HEK293 (cell line): ENCODE results near the gene NT5C2.
A peak's percentile ranks its signal among the peaks of the same experiment; 100 is the strongest.
"Not testable (repeated sequence)": the region's sequence is repeated elsewhere in the genome, so short reads cannot be mapped to it uniquely, and the experiment has no call there.

Experiments used
- GLIS1 ChIP-seq: fragments of 450-650 bp; formaldehyde crosslinking; IDR thresholded peaks from 2 replicates; pipeline ENCODE4 v1.5.1; 2016; ENCODE audit warnings: missing biosample characterization, missing genetic modification characterization
- ZNF114 ChIP-seq: fragments of 450-650 bp; formaldehyde crosslinking; IDR thresholded peaks from 2 replicates; pipeline ENCODE4 v1.5.0; 2017; ENCODE audit warnings: missing biosample characterization, missing genetic modification characterization
- ZNF202 ChIP-seq: fragments of 450-650 bp; formaldehyde crosslinking; IDR thresholded peaks from 2 replicates; pipeline ENCODE4 v1.5.1; 2016; ENCODE audit warnings: missing biosample characterization, missing genetic modification characterization, borderline replicate concordance
- ZNF324 ChIP-seq: fragments of 450-650 bp; formaldehyde crosslinking; IDR thresholded peaks from 2 replicates; pipeline ENCODE4 v1.5.1; 2016; ENCODE audit warnings: missing biosample characterization, missing genetic modification characterization
- ZNF610 ChIP-seq: fragments of 450-650 bp; formaldehyde crosslinking; IDR thresholded peaks from 2 replicates; pipeline ENCODE4 v1.5.1; 2016; ENCODE audit warnings: missing biosample characterization, missing genetic modification characterization, borderline replicate concordance
- ZNF830 ChIP-seq: fragments of 450-650 bp; IDR thresholded peaks from 2 replicates; pipeline ENCODE4 v1.5.0; 2018; ENCODE audit warnings: missing biosample characterization, missing genetic modification characterization, low read depth, mild to moderate bottlenecking, moderate library complexity
- TF ChIP-seq, protein P1 (sequence below): fragments of 450-650 bp; formaldehyde crosslinking; IDR thresholded peaks from 2 replicates; pipeline ENCODE4 v1.5.1; 2016; ENCODE audit warnings: missing biosample characterization, missing genetic modification characterization
- TF ChIP-seq, protein P2 (sequence below): fragments of 450-650 bp; formaldehyde crosslinking; IDR thresholded peaks from 2 replicates; pipeline ENCODE4 v1.5.1; 2016; ENCODE audit warnings: missing biosample characterization, missing genetic modification characterization
- TF ChIP-seq, protein P3 (sequence below): fragments of 450-650 bp; formaldehyde crosslinking; IDR thresholded peaks from 2 replicates; pipeline ENCODE4 v1.5.1; 2016; ENCODE audit warnings: missing biosample characterization, missing genetic modification characterization
- TF ChIP-seq, protein P4 (sequence below): fragments of 450-650 bp; formaldehyde crosslinking; IDR thresholded peaks from 2 replicates; pipeline ENCODE4 v1.5.1; 2016; ENCODE audit warnings: missing biosample characterization, missing genetic modification characterization
- TF ChIP-seq, protein P5 (sequence below): fragments of 450-650 bp; formaldehyde crosslinking; IDR thresholded peaks from 2 replicates; pipeline ENCODE4 v1.5.1; 2017; ENCODE audit warnings: missing biosample characterization, missing genetic modification characterization

DNA sequence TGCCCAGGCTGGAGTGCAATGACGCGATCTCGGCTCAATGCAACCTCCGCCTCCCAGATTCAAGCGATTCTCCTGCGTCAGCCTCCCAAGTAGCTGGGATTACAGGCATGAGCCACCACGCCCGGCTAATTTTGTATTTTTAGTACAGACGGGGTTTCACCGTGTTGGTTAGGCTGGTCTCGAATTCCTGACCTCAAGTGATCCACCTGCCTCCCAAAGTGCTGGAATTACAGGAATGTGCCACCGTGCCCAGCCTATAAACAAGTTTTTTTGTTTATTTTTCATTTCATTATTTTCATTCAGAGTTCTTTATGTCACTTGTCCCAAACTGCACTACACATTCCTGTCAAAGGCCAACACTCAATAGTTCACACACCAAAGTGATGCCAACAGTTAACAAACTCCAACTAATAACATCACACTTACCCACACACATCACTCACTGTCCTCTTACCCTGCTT is 9.1 kb downstream of the NT5C2 start:
- TF ChIP-seq, protein P1, sequence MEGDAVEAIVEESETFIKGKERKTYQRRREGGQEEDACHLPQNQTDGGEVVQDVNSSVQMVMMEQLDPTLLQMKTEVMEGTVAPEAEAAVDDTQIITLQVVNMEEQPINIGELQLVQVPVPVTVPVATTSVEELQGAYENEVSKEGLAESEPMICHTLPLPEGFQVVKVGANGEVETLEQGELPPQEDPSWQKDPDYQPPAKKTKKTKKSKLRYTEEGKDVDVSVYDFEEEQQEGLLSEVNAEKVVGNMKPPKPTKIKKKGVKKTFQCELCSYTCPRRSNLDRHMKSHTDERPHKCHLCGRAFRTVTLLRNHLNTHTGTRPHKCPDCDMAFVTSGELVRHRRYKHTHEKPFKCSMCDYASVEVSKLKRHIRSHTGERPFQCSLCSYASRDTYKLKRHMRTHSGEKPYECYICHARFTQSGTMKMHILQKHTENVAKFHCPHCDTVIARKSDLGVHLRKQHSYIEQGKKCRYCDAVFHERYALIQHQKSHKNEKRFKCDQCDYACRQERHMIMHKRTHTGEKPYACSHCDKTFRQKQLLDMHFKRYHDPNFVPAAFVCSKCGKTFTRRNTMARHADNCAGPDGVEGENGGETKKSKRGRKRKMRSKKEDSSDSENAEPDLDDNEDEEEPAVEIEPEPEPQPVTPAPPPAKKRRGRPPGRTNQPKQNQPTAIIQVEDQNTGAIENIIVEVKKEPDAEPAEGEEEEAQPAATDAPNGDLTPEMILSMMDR (tag by site-specific recombination): not testable (repeated sequence)
- peak; percentile 17; the same call in 1 of the 2 replicates for TF ChIP-seq GLIS1 (tag by site-specific recombination)
- not testable (repeated sequence) for TF ChIP-seq ZNF202 (tag by site-specific recombination); ZNF830 (tag by site-specific recombination); ZNF114 (tag by site-specific recombination); ZNF324 (tag by site-specific recombination); ZNF610
- TF ChIP-seq, protein P2, sequence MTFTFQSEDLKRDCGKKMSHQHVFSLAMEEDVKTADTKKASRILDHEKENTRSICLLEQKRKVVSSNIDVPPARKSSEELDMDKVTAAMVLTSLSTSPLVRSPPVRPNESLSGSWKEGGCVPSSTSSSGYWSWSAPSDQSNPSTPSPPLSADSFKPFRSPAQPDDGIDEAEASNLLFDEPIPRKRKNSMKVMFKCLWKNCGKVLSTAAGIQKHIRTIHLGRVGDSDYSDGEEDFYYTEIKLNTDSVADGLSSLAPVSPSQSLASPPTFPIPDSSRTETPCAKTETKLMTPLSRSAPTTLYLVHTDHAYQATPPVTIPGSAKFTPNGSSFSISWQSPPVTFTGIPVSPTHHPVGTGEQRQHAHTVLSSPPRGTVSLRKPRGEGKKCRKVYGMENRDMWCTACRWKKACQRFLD (tag by site-specific recombination): not testable (repeated sequence)
- TF ChIP-seq, protein P3, sequence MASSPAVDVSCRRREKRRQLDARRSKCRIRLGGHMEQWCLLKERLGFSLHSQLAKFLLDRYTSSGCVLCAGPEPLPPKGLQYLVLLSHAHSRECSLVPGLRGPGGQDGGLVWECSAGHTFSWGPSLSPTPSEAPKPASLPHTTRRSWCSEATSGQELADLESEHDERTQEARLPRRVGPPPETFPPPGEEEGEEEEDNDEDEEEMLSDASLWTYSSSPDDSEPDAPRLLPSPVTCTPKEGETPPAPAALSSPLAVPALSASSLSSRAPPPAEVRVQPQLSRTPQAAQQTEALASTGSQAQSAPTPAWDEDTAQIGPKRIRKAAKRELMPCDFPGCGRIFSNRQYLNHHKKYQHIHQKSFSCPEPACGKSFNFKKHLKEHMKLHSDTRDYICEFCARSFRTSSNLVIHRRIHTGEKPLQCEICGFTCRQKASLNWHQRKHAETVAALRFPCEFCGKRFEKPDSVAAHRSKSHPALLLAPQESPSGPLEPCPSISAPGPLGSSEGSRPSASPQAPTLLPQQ: not testable (repeated sequence)
- TF ChIP-seq, protein P4, sequence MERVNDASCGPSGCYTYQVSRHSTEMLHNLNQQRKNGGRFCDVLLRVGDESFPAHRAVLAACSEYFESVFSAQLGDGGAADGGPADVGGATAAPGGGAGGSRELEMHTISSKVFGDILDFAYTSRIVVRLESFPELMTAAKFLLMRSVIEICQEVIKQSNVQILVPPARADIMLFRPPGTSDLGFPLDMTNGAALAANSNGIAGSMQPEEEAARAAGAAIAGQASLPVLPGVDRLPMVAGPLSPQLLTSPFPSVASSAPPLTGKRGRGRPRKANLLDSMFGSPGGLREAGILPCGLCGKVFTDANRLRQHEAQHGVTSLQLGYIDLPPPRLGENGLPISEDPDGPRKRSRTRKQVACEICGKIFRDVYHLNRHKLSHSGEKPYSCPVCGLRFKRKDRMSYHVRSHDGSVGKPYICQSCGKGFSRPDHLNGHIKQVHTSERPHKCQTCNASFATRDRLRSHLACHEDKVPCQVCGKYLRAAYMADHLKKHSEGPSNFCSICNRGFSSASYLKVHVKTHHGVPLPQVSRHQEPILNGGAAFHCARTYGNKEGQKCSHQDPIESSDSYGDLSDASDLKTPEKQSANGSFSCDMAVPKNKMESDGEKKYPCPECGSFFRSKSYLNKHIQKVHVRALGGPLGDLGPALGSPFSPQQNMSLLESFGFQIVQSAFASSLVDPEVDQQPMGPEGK (tag by site-specific recombination): not testable (repeated sequence)
- TF ChIP-seq, protein P5, sequence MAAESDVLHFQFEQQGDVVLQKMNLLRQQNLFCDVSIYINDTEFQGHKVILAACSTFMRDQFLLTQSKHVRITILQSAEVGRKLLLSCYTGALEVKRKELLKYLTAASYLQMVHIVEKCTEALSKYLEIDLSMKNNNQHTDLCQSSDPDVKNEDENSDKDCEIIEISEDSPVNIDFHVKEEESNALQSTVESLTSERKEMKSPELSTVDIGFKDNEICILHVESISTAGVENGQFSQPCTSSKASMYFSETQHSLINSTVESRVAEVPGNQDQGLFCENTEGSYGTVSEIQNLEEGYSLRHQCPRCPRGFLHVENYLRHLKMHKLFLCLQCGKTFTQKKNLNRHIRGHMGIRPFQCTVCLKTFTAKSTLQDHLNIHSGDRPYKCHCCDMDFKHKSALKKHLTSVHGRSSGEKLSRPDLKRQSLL (tag by site-specific recombination): not testable (repeated sequence)
